KOPT-K1 (cell line): ENCODE results near the gene ARID5B.
"Not testable (repeated sequence)": the region's sequence is repeated elsewhere in the genome, so short reads cannot be mapped to it uniquely, and the experiment has no call there.

Experiments used
- H3K27ac ChIP-seq: fragments of 200-600 bp; sonication (generic); 2 replicates; pipeline ENCODE4 v1.5.1; 2016; ENCODE audit warnings: antibody characterized with exemption, mild to moderate bottlenecking, low read depth, low read length; ENCODE audit not compliant: poor library complexity, severe bottlenecking
- H3K36me3 ChIP-seq: fragments of 200-600 bp; sonication (generic); 2 replicates; pipeline ENCODE4 v1.5.1; 2017; ENCODE audit warnings: antibody characterized with exemption, mild to moderate bottlenecking, low read length, moderate library complexity; ENCODE audit not compliant: insufficient read depth
- H3K9me3 ChIP-seq: fragments of 200-600 bp; sonication (generic); 2 replicates; pipeline ENCODE4 v1.5.1; 2017; ENCODE audit warnings: antibody characterized with exemption, low read length, mild to moderate bottlenecking; ENCODE audit not compliant: insufficient read depth, poor library complexity, severe bottlenecking

The ARID5B gene

DNA sequence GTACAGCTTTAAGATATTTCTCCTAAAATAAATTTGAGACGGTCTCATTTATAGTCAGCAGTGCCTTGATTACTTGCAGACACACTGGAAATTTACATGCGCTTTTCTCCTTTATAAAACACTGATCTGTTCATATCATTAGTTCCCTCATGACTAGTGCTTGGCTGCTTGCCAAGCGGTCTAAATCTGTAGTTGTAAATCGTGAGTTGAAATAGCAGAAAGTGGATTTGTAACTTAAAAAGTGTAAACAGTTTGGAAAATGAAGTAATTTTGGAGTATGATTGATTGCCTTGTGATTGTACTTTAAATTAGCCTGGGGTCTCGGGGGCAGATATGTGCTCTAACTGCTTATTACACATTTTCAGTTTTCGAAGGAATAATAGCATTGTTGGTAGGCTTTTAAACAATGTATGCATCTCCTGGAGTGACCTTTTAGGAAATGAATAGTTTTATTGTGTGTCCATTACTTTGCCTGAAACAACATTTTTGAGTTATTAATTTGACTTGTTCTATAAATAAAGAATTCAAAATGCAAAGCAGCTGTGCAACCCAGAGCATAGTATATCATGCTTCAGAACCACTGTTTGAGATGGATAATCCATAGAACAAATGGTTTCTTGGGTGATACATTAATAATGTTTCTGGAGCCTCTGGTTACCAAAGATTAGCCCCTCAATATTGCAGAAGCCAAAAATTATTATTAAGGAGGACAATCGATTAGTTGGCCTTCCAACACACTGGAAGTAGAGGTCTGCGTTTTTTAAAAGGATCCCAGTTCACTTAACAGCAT lies 73.3 kb downstream of the ARID5B start:
- H3K9me3 ChIP-seq = peaks cover 5% of the 10 kb centered on the region
- H3K27ac ChIP-seq = no peak overlapping the region
- H3K36me3 ChIP-seq = peaks cover 29% of the 10 kb centered on the region

- H3K9me3 ChIP-seq = peaks cover 5% of the 10 kb centered on the region
- no peak overlapping the region for H3K27ac ChIP-seq
- H3K36me3 ChIP-seq = peaks cover 26% of the 10 kb centered on the region
Measured at GRCh38 chr10:61975391-61975932, 74.0 kb downstream of the ARID5B start.

DNA sequence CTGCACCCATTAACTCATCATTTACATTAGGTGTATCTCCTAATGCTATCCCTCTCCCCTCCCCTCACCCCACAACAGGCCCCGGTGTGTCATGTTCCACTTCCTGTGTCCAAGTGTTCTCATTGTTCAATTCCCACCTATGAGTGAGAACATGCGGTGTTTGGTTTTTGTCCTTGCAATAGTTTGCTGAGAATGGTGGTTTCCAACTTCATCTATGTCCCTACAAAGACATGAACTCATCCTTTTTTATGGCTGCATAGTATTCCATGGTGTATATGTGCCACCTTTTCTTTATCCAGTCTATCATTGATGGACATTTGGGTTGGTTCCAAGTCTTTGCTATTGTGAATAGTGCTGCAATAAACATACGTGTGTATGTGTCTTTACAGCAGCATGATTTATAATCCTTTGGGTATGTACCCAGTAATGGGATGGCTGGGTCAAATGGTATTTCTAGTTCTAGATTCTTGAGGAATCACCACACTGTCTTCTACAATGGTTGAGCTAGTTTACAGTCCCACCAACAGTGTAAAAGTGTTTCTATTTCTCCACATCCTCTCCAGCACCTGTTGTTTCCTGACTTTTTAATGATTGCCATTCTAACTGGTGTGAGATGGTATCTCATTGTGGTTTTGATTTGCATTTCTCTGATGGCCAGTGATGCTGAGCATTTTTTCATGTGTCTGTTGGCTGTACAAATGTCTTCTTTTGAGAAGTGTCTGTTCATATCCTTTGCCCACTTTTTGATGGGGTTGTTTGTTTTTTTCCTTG lies 75.6 kb downstream of the ARID5B start:
- not testable (repeated sequence) for H3K9me3 ChIP-seq, H3K27ac ChIP-seq
- peaks cover 33% of the 10 kb centered on the region for H3K36me3 ChIP-seq

DNA sequence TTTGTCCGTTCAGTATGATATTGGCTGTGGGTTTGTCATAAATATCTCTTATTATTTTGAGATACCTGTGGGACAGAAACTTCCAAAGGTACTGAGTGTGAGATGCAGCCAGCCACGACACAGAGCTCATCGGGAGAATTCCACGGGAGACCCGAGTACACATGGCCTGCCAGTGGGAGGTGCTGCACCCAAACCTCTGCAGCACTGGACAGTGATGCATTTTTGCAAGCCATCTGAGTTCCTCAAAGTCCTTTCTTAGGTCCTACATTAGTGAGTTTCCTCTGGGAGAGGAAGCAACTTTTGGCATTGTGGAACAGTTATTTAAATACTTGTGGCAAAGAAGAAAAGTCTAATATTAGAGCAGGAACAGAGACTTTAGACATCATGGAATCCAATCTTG lies 77.5 kb downstream of the ARID5B start:
- Histone ChIP-seq H3K27ac (no peak overlapping the region), H3K36me3 (peaks cover 27% of the 10 kb centered on the region), H3K9me3 (peaks cover 5% of the 10 kb centered on the region)

GRCh38 chr10:61981460-61981859 lies 80.0 kb downstream of the ARID5B start:
- Histone ChIP-seq H3K9me3 (peaks cover 1% of the 10 kb centered on the region), H3K27ac (no peak overlapping the region), H3K36me3 (peaks cover 20% of the 10 kb centered on the region)

DNA sequence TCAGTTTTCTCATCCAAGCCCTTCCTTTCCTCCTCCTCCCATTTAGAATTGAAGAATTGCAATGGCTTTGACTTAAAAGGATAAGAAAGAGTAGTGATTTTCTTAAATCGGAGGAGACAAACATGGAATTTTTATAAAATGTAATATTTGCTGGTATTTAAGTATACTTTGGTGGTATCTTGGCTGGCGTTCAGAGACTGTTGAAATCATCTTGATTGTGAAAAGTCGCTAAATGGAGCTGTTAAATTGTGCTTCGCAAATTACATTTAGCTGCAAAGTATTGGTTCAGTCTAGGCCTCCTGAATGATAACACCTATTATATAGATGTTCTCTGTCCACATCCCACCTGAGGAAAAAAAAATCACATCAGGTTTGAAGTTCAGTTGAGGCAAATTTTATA lies 81.8 kb downstream of the ARID5B start:
- Histone ChIP-seq H3K36me3 (peaks cover 16% of the 10 kb centered on the region), H3K9me3 (no peaks in the 10 kb centered on the region), H3K27ac (no peak overlapping the region)

DNA sequence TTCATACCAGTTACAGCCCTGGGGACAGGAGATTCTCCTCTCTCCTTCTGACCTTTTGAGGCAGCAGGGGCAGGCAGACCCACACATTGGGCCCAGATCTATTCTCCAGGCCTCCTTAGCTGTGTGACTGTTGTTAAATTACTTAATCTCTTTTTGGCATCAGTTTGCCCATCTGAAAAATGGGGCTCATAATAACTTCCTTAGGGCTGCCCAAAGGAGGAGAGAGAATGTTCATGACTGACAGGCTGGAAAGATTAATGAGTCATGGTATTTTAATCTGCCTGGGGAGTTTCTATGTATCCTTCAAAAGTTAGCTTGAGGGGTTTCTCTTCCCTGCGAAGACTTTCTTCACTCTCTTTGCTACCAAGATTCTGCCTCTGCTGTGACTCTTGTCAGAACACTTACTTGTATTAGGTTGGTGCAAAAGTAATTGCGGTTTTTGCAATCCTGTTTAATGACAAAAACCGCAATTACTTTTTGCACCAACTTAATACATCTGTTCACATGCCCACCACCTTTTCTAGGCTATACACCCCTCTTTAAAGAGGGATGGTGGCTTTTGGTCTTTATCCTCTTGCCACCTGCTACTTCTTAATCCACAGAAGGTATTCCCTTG lies 83.4 kb downstream of the ARID5B start:
- H3K9me3 ChIP-seq = no peaks in the 10 kb centered on the region
- no peak overlapping the region for H3K27ac ChIP-seq
- peaks cover 8% of the 10 kb centered on the region for H3K36me3 ChIP-seq

DNA sequence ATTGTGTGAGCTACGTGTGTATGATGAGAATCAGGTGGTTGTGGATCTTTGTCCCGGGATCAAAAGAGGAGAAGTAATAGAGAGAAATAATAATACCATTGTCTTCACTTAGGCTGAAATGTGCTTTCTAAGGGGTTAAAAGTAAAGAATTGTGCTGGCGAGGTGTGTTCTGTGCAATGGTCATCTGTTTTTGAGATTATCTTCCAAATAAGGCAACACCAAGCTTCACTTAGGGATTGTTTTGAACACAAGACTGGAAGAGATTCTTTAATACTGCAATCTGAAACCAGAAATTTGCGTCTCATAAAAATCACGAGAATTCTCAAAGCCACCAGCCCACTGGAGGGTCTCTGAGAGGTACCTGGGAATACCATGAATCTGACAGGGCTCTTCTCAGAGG lies 84.2 kb downstream of the ARID5B start:
- no peaks in the 10 kb centered on the region for H3K9me3 ChIP-seq
- no peak overlapping the region for H3K27ac ChIP-seq
- H3K36me3 ChIP-seq = peaks cover 4% of the 10 kb centered on the region

GRCh38 chr10:61986382-61986781 lies 84.9 kb downstream of the ARID5B start:
- no peaks in the 10 kb centered on the region for H3K9me3 ChIP-seq
- H3K36me3 ChIP-seq = no peaks in the 10 kb centered on the region; the same call in 1 of the 2 replicates
- no peak overlapping the region for H3K27ac ChIP-seq

DNA sequence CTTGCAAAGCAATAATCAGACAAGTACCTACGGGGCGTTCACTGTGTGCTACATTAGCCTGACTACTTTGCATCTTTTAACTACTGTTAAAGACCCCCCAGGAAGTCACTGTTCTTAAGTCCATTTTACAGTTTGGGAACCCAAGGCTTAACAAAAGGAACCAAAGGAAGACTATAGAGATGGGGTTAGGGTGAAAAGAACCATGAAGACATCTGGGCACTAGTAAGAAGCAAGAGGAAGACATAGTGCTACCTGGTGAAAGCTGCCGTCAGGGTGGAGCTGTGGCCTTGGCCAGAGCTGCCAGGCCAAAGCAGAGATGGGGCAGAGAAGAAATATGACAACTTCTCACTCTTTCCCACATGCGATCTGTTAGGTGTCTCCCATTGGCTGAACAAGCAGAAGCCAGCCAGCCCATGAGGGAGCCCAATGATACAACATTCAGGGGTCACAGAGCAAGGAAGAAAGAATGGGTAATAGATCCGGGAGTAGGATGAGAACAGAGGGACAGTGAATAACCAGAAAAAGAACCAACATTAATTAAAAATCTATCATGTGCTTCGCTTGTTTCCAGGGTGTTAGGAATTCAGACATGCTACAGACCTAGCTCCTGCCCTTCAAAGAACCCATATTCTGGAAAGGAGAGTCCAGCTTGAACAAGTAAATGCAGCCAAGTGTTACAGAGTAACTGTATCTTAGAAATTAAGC lies 85.4 kb downstream of the ARID5B start:
- H3K9me3 ChIP-seq = no peaks in the 10 kb centered on the region
- H3K36me3 ChIP-seq = no peaks in the 10 kb centered on the region; the same call in 1 of the 2 replicates
- H3K27ac ChIP-seq = no peak overlapping the region

- Histone ChIP-seq H3K27ac (peak overlapping the region; percentile 24), H3K36me3 (no peaks in the 10 kb centered on the region; the same call in 1 of the 2 replicates), H3K9me3 (no peaks in the 10 kb centered on the region)
Measured at GRCh38 chr10:61987537-61987936, 86.0 kb downstream of the ARID5B start.

DNA sequence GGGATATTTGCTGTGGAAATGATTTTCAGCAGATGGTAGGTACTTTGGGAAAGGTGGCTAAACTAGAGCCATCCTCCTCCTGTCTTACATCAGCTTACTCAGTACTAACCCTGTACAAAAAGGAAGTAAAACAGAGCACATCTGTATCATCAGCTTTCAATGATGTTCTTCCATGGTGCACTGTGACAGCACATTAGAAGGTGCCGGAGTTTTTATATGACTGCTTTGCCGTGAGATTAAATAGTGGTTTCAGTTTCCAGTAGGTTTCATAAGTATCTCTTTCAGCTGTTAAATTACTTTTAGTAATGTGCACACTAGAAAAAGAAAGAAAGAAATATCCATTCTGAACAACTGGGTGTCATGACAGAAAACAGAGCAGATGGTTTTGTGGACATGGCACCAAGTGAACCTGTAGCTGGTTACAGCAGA lies 86.5 kb downstream of the ARID5B start:
- peak overlapping the region; percentile 24 for H3K27ac ChIP-seq
- no peaks in the 10 kb centered on the region for H3K9me3 ChIP-seq
- H3K36me3 ChIP-seq = no peaks in the 10 kb centered on the region; the same call in 1 of the 2 replicates

DNA sequence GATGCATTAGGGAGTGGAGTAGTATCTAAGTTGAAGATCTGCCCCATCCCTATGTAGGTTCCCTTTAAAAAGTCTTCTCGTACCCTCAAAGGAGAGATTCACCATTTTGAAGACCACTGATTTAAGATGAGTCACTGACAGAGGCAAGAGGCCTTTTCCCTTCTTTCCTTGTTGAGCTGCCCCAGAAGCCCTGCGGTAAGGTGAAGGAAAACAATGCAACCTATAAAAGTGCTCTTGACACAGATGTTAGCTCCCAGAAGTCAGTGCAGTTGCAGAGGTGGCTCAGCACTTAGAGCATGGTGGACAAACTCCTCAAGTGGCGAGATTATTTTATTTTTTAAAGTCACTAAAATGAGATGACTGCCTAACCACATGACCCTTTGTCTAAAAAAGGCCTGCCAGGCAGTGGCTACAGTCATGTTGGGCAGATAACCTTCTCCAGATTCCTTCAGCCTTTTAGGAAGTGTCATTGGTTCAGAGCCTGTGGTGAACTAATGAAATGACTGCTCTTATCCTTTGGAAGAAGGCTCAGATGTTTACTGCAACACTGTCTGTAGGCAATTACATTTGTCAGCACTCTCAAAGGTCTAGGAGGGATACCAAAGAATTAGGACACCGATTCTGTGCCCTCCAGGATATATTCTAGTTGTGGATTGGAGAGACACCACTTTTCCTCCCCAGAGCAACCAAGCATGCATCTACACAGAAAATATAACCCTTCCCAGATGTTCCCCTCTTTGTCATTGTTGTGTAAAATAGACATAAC lies 88.7 kb downstream of the ARID5B start:
- H3K27ac ChIP-seq = no peak overlapping the region
- H3K36me3 ChIP-seq = no peaks in the 10 kb centered on the region; the same call in 1 of the 2 replicates
- H3K9me3 ChIP-seq = no peaks in the 10 kb centered on the region

- Histone ChIP-seq H3K27ac (no peak overlapping the region), H3K36me3 (no peaks in the 10 kb centered on the region; the same call in 1 of the 2 replicates), H3K9me3 (no peaks in the 10 kb centered on the region)
Measured at GRCh38 chr10:61990761-61991135, 89.2 kb downstream of the ARID5B start.
